Panc1 (cell line): Measurements from ENCODE around the gene FAS. TPM values are rescaled to one million over a fixed set of nuclear protein-coding genes. Genes with fewer than 3 reads are reported as not detected.

Experiments used
- ATAC-seq: fragments of 200-7000 bp; cut with Tn5 transposase; 2 replicates; pipeline ENCODE4 v1.9.1; 2020; ENCODE audit warnings: mild to moderate bottlenecking, moderate library complexity
- BruUV-seq: library from RNA; stranded (reverse); fragments of 400-500 nt; replicated peaks from 2 replicates; lab custom pipeline; 2021; lab: Mats Ljungman, UMichigan
- CTCF ChIA-PET: fragments of 300-600 bp; sonication (Branson Sonifier 250); formaldehyde crosslinking; loops from one replicate; lab custom pipeline; 2022; ENCODE audit warnings: antibody characterized with exemption; lab: Charles Lee
- POLR2A ChIA-PET: fragments of 300-600 bp; sonication (Branson Sonifier 250); formaldehyde crosslinking; loops from one replicate; lab custom pipeline; 2022; ENCODE audit warnings: antibody characterized with exemption; lab: Charles Lee
- DNase-seq: peaks from one replicate; pipeline ENCODE4 v3.0.0-alpha.2; 2010; ENCODE audit warnings: low read depth, low spot score
- H3K27ac ChIP-seq: 2 replicates; pipeline ENCODE4 v1.5.1; 2011; ENCODE audit warnings: mild to moderate bottlenecking, low read length, inconsistent platforms
- H3K27me3 ChIP-seq: fragments of 200-500 bp; sonication (Bioruptor generic); 2 replicates; pipeline ENCODE4 v1.6.0; 2014; ENCODE audit warnings: low read length, inconsistent platforms; ENCODE audit not compliant: control insufficient read depth, insufficient read depth
- H3K36me3 ChIP-seq: fragments of 200-500 bp; sonication (Bioruptor generic); 2 replicates; pipeline ENCODE4 v1.5.1; 2014; ENCODE audit warnings: inconsistent platforms, mild to moderate bottlenecking, low read length, moderate library complexity; ENCODE audit not compliant: control insufficient read depth, insufficient read depth
- H3K4me1 ChIP-seq: 2 replicates; pipeline ENCODE4 v1.5.1; 2011; ENCODE audit warnings: inconsistent platforms, mild to moderate bottlenecking, low read length, moderate library complexity; ENCODE audit not compliant: control insufficient read depth, insufficient read depth
- H3K4me3 ChIP-seq, 2 experiments: 2 replicates each; pipeline ENCODE4 v1.5.1; 2011 to 2012; ENCODE audit warnings: low read depth in 2 of 2, low read length in 2 of 2, mild to moderate bottlenecking in 2 of 2, inconsistent platforms in 1 of 2, moderate library complexity in 1 of 2
- H3K9me3 ChIP-seq: fragments of 200-500 bp; sonication (Bioruptor generic); 2 replicates; pipeline ENCODE4 v1.5.1; 2014; ENCODE audit warnings: low read depth, mild to moderate bottlenecking, inconsistent platforms, low read length, moderate library complexity; ENCODE audit not compliant: control insufficient read depth, insufficient read depth
- CTCF ChIP-seq: fragments of 450-650 bp; IDR thresholded peaks from 2 replicates; pipeline ENCODE4 v1.5.1; 2017; ENCODE audit warnings: mild to moderate bottlenecking
- POLR2AphosphoS5 ChIP-seq: IDR thresholded peaks from 2 replicates; pipeline ENCODE4 v1.6.1; 2012; ENCODE audit warnings: mild to moderate bottlenecking, low read depth, low read length, moderate library complexity
- REST ChIP-seq, 2 experiments: IDR thresholded peaks; 2 replicates each; pipeline ENCODE4 v1.6.1; 2011 to 2012; ENCODE audit warnings: low read depth in 2 of 2, control low read depth in 1 of 2, low read length in 1 of 2, mild to moderate bottlenecking in 1 of 2, moderate library complexity in 1 of 2; ENCODE audit not compliant: insufficient read depth in 1 of 2
- SIN3A ChIP-seq: IDR thresholded peaks from 2 replicates; pipeline ENCODE4 v1.6.1; 2012; ENCODE audit warnings: low read depth, mild to moderate bottlenecking, low read length, moderate library complexity, borderline replicate concordance; ENCODE audit not compliant: insufficient read depth
- TCF7L2 ChIP-seq: IDR thresholded peaks from 2 replicates; pipeline ENCODE4 v1.6.1; 2011; ENCODE audit warnings: mild to moderate bottlenecking, low read depth, low read length, inconsistent platforms
- in situ Hi-C: cut with HindIII; loops from 2 replicates; pipeline ENCODE4 v1.10.0; 2016; ENCODE audit warnings: low sequenced_read_pairs, low pct_unique_long_range_greater_than_20kb
- intact Hi-C: fragments of 100-400 bp; cut with micrococcal nuclease; formaldehyde crosslinking; loops from one replicate; pipeline ENCODE4 v1.10.0; 2022; ENCODE audit not compliant: unreplicated experiment
- total RNA-seq: library from RNA; stranded (reverse); gene quantifications from one replicate; pipeline ENCODE4 v1.2.1, GENCODE V29; 2021; ENCODE audit not compliant: unreplicated experiment

FAS gene
- total RNA-seq, 1 experiment from 2014 or later = 8.1 TPM

GRCh38 chr10:88952647-88953111 is 37.9 kb upstream of the FAS start, which contains the start of gene ACTA2:
Gene ACTA2 (minus strand): TSS chr10:88952773. CDS start chr10:88948930, 3,843 bp downstream.
- Histone ChIP-seq H3K27me3 (no peaks in the 10 kb centered on the region), H3K4me1 (no peaks in the 10 kb centered on the region), H3K9me3 (no peaks in the 10 kb centered on the region), H3K4me3 (no peak within 1 kb of the TSS), H3K36me3 (no peaks in the 10 kb centered on the region), H3K27ac (no peak within 1 kb of the TSS)
- ATAC-seq = no peak
- intact Hi-C loops = no loop called here
- no TSS peak for BruUV-seq
- DNase-seq = no peak
- CTCF ChIA-PET = no interaction called here
- POLR2A ChIA-PET = no interaction called here
- in situ Hi-C loops = no loop called here
- TF ChIP-seq TCF7L2 = no peak
- TF ChIP-seq POLR2AphosphoS5 = no peak
- TF ChIP-seq REST (IDR thresholded peaks at IDR 0.05; ENCODE audit: insufficient read depth in 1 of 2, low read depth in 2 of 2, low read length in 1 of 2) = no peak
- no peak for TF ChIP-seq CTCF
- no peak for TF ChIP-seq SIN3A

GRCh38 chr10:88953662-88954061 is 36.9 kb upstream of the FAS start:
- in situ Hi-C loops (no loop called here), intact Hi-C loops (no loop called here)
- DNase-seq (no peak), ATAC-seq (no peak)
- TF ChIP-seq CTCF (no peak), POLR2AphosphoS5 (no peak), REST (IDR thresholded peaks at IDR 0.05; ENCODE audit: insufficient read depth in 1 of 2, low read depth in 2 of 2, low read length in 1 of 2) (no peak), TCF7L2 (no peak), SIN3A (no peak)
- CTCF ChIA-PET = interaction anchor here (0.6 kb wide), 1 partner anchor 143 kb away, joined by 4 read pairs; no protein-coding TSS in a partner anchor
- no peaks in the 10 kb centered on the region for H3K36me3 ChIP-seq
- H3K4me3 ChIP-seq = no peak overlapping the region
- H3K9me3 ChIP-seq = no peaks in the 10 kb centered on the region
- no peaks in the 10 kb centered on the region for H3K27me3 ChIP-seq
- BruUV-seq = no TSS peak
- H3K4me1 ChIP-seq = no peaks in the 10 kb centered on the region
- no peak overlapping the region for H3K27ac ChIP-seq
- POLR2A ChIA-PET = no interaction called here
